Smooth muscle cell (in vitro differentiated cells): Measurements from ENCODE around the gene TMPRSS6. TPM values are rescaled to one million over a fixed set of nuclear protein-coding genes. Genes with fewer than 3 reads are reported as not detected.

Experiments used
- DNase-seq: peaks from one replicate; lab custom pipeline; 2025; ENCODE audit not compliant: unreplicated experiment; lab: John Stamatoyannopoulos, UW
- H2AFZ ChIP-seq: fragments of 200-600 bp; sonication (generic); 2 replicates; pipeline ENCODE4 v1.6.0; 2016; ENCODE audit warnings: antibody characterized with exemption, low read depth, mild to moderate bottlenecking
- H3F3A ChIP-seq: fragments of 200-600 bp; sonication (generic); 2 replicates; pipeline ENCODE4 v1.6.0; 2017; ENCODE audit warnings: antibody characterized with exemption, low read depth
- H3K27ac ChIP-seq: fragments of 200-600 bp; sonication (generic); 2 replicates; pipeline ENCODE4 v1.5.1; 2016; ENCODE audit warnings: low read depth, mild to moderate bottlenecking
- H3K27me3 ChIP-seq: fragments of 200-600 bp; sonication (generic); 2 replicates; pipeline ENCODE4 v1.6.1; 2016; ENCODE audit warnings: low read depth, mild to moderate bottlenecking
- H3K36me3 ChIP-seq: fragments of 200-600 bp; sonication (generic); 2 replicates; pipeline ENCODE4 v1.5.1; 2016; ENCODE audit warnings: low read depth
- H3K4me1 ChIP-seq: fragments of 200-600 bp; sonication (generic); 2 replicates; pipeline ENCODE4 v1.5.1; 2016; ENCODE audit warnings: low read depth
- H3K4me2 ChIP-seq: fragments of 200-600 bp; sonication (generic); 2 replicates; pipeline ENCODE4 v1.6.0; 2016; ENCODE audit warnings: mild to moderate bottlenecking
- H3K4me3 ChIP-seq: fragments of 200-600 bp; sonication (generic); 2 replicates; pipeline ENCODE4 v1.5.1; 2016; ENCODE audit warnings: mild to moderate bottlenecking
- H3K79me2 ChIP-seq: fragments of 200-600 bp; sonication (generic); 2 replicates; pipeline ENCODE4 v1.6.0; 2016; ENCODE audit warnings: low read depth, mild to moderate bottlenecking
- H3K9ac ChIP-seq: fragments of 200-600 bp; sonication (generic); 2 replicates; pipeline ENCODE4 v1.6.0; 2016; ENCODE audit warnings: low read depth
- H3K9me3 ChIP-seq: fragments of 200-600 bp; sonication (generic); replicated peaks from 2 replicates; pipeline ENCODE4 v1.5.1; 2016; ENCODE audit warnings: low read depth
- H4K20me1 ChIP-seq: fragments of 200-600 bp; sonication (generic); 2 replicates; pipeline ENCODE4 v1.6.0; 2016; ENCODE audit warnings: low read depth
- CTCF ChIP-seq: fragments of 200-600 bp; sonication (generic); IDR thresholded peaks from 2 replicates; pipeline ENCODE4 v1.5.1; 2017; ENCODE audit warnings: borderline replicate concordance, mild to moderate bottlenecking, antibody characterized with exemption; ENCODE audit not compliant: insufficient read depth, poor library complexity, severe bottlenecking
- WGBS: methylation state at CpG from one replicate; pipeline ENCODE4 v1.1.7; 2016; ENCODE audit warnings: low lambda C conversion rate; 5-methylcytosine and 5-hydroxymethylcytosine counted together
- polyA plus RNA-seq: library from polyadenylated mRNA; unstranded; fragments of >200 nt; fragmentation: Nextera tagmentation; extraction: Ambion mirVana; gene quantifications from 2 replicates; pipeline ENCODE4 v1.2.1, GENCODE V29; 2016
- total RNA-seq: library from RNA; depleted of rRNA; stranded (reverse); fragments of >200 nt; gene quantifications from 2 replicates; pipeline ENCODE4 v1.2.3, GENCODE V29; 2014

TMPRSS6 gene
- total and polyA plus RNA-seq, 2 experiments from 2014 or later: not detected

GRCh38 chr22:37018086-37018814, 91.3 kb downstream of the TMPRSS6 start:
- WGBS: 73% methylated on average over 45 of the region's 45 CpGs
- H3K4me2 ChIP-seq: peak overlapping the region; percentile 87
- no peak for TF ChIP-seq CTCF
- no peaks in the 10 kb centered on the region for H3F3A ChIP-seq
- no peaks in the 10 kb centered on the region for H3K27me3 ChIP-seq
- H3K9ac ChIP-seq: peak overlapping the region; percentile 48
- DNase-seq: no peak
- peaks cover 9% of the 10 kb centered on the region for H3K4me1 ChIP-seq
- H3K27ac ChIP-seq: no peak overlapping the region
- peaks cover 34% of the 10 kb centered on the region for H3K79me2 ChIP-seq
- H3K36me3 ChIP-seq: no peaks in the 10 kb centered on the region
- H3K9me3 ChIP-seq: no peaks in the 10 kb centered on the region
- H2AFZ ChIP-seq: no peak overlapping the region
- H4K20me1 ChIP-seq: peaks cover 32% of the 10 kb centered on the region
- peak overlapping the region; percentile 90 for H3K4me3 ChIP-seq

- 96% methylated on average over 10 of the region's 10 CpGs for WGBS
- no peak for DNase-seq
- peaks cover 31% of the 10 kb centered on the region for H3K79me2 ChIP-seq
- H3K27me3 ChIP-seq: no peaks in the 10 kb centered on the region
- H3K27ac ChIP-seq: no peak overlapping the region
- no peaks in the 10 kb centered on the region for H3F3A ChIP-seq
- H2AFZ ChIP-seq: no peak overlapping the region
- H3K4me3 ChIP-seq: no peak overlapping the region
- H3K4me2 ChIP-seq: no peak overlapping the region
- peaks cover 9% of the 10 kb centered on the region for H3K4me1 ChIP-seq
- no peak overlapping the region for H3K9ac ChIP-seq
- H3K36me3 ChIP-seq: no peaks in the 10 kb centered on the region
- peaks cover 23% of the 10 kb centered on the region for H4K20me1 ChIP-seq
- no peak for TF ChIP-seq CTCF
- no peaks in the 10 kb centered on the region for H3K9me3 ChIP-seq
Observed at GRCh38 chr22:37017356-37017755, 92.2 kb downstream of the TMPRSS6 start.

GRCh38 chr22:37016134-37016910, 93.2 kb downstream of the TMPRSS6 start:
- Histone ChIP-seq H3K9ac (no peak overlapping the region), H3K4me1 (peaks cover 9% of the 10 kb centered on the region), H3K27ac (no peak overlapping the region), H3K79me2 (peaks cover 25% of the 10 kb centered on the region), H3K9me3 (no peaks in the 10 kb centered on the region), H4K20me1 (peaks cover 15% of the 10 kb centered on the region), H3K4me2 (no peak overlapping the region), H3K27me3 (no peaks in the 10 kb centered on the region), H3K36me3 (no peaks in the 10 kb centered on the region), H3K4me3 (no peak overlapping the region), H2AFZ (no peak overlapping the region), H3F3A (no peaks in the 10 kb centered on the region)
- WGBS: 92% methylated on average over 14 of the region's 14 CpGs
- no peak for TF ChIP-seq CTCF
- no peak for DNase-seq
